H1 (cell line): ENCODE measurements around the gene KLC4. TPM values are rescaled to one million over a fixed set of nuclear protein-coding genes. Genes with fewer than 3 reads are reported as not detected.
A peak's percentile ranks its signal among the peaks of the same experiment; 100 is the strongest.

Experiments
- BACH1 ChIP-seq: IDR thresholded peaks from 2 replicates; pipeline ENCODE4 v1.6.1; 2012; ENCODE audit warnings: low read length, improper control_type of control experiment
- CBX5 ChIP-seq: fragments of 300-800, 300-1000 bp; sonication (generic); IDR thresholded peaks from 2 replicates; pipeline ENCODE4 v1.7.1; 2016; ENCODE audit warnings: antibody characterized with exemption, low read length, low read depth
- CBX8 ChIP-seq: fragments of 300-800, 300-1000 bp; sonication (generic); IDR thresholded peaks from 2 replicates; pipeline ENCODE4 v1.7.1; 2016; ENCODE audit warnings: low read depth, low read length, borderline replicate concordance
- CEBPB ChIP-seq: IDR thresholded peaks from 2 replicates; pipeline ENCODE4 v1.6.1; 2012; ENCODE audit warnings: low read depth, low read length
- CHD1 ChIP-seq: IDR thresholded peaks from 2 replicates; pipeline ENCODE4 v1.6.1; 2012; ENCODE audit warnings: low read depth, low read length, improper control_type of control experiment
- HDAC6 ChIP-seq: IDR thresholded peaks from one replicate; pipeline ENCODE4 v1.7.1; 2012; ENCODE audit warnings: low read depth, mild to moderate bottlenecking, inconsistent platforms, low read length, moderate library complexity
- KDM5A ChIP-seq: fragments of 200-600 bp; IDR thresholded peaks from 2 replicates; pipeline ENCODE4 v1.7.1; 2012; ENCODE audit warnings: mild to moderate bottlenecking, low read length, inconsistent platforms, mixed read lengths
- SIN3A ChIP-seq, 2 experiments: IDR thresholded peaks in 1 of 2; conservative IDR thresholded peaks in 1 of 2; 2 replicates each; pipeline ENCODE4 v1.6.1; 2011 to 2012; ENCODE audit warnings: low read length in 2 of 2, improper control_type of control experiment in 1 of 2, low read depth in 1 of 2, mild to moderate bottlenecking in 1 of 2
- SP1 ChIP-seq: IDR thresholded peaks from 2 replicates; pipeline ENCODE4 v1.6.1; 2011; ENCODE audit warnings: low read depth, low read length
- SP2 ChIP-seq: IDR thresholded peaks from 2 replicates; pipeline ENCODE4 v1.6.1; 2012; ENCODE audit warnings: mild to moderate bottlenecking, low read length, inconsistent platforms
- TAF1 ChIP-seq: IDR thresholded peaks from 2 replicates; pipeline ENCODE4 v1.6.1; 2011; ENCODE audit warnings: mild to moderate bottlenecking, low read depth, low read length
- TBP ChIP-seq: IDR thresholded peaks from 2 replicates; pipeline ENCODE4 v1.6.1; 2011; ENCODE audit warnings: low read depth, low read length, improper control_type of control experiment
- polyA plus RNA-seq, 7 experiments: library from polyadenylated mRNA; depleted of rRNA in 3 of 7; stranded (reverse) in 5 of 7; unstranded in 2 of 7; fragments of >200 nt in 5 of 7; fragments of 200-250 nt in 2 of 7; gene quantifications; 1 replicate in 5 of 7; 2 replicates in 1 of 7; 4 replicates in 1 of 7; pipeline versions ENCODE4 v1.2.1 to v1.2.3, GENCODE V29; 2011 to 2013; ENCODE audit warnings: missing spikeins in 2 of 7, mixed read lengths in 2 of 7
- total RNA-seq: library from RNA; stranded (reverse); fragmentation: NEBNext Ultra II Directional; extraction: Animal tissue kit (Norgen Biotek cat#: 25700); gene quantifications from 2 replicates; pipeline ENCODE4 v1.2.1, GENCODE V29; 2021
- TF ChIP-seq, protein P1 (sequence below): IDR thresholded peaks from 2 replicates; pipeline ENCODE4 v1.6.1; 2012; ENCODE audit warnings: low read length, inconsistent platforms
- TF ChIP-seq, protein P2 (sequence below): IDR thresholded peaks from 2 replicates; pipeline ENCODE4 v1.6.1; 2011; ENCODE audit warnings: low read length, improper control_type of control experiment

The KLC4 gene
- total and polyA plus RNA-seq, 2 of the 8 experiments (the other 6 are each of a cell fraction or from before 2014, with no cell fraction given), result 15.7 to 28.5 TPM

DNA sequence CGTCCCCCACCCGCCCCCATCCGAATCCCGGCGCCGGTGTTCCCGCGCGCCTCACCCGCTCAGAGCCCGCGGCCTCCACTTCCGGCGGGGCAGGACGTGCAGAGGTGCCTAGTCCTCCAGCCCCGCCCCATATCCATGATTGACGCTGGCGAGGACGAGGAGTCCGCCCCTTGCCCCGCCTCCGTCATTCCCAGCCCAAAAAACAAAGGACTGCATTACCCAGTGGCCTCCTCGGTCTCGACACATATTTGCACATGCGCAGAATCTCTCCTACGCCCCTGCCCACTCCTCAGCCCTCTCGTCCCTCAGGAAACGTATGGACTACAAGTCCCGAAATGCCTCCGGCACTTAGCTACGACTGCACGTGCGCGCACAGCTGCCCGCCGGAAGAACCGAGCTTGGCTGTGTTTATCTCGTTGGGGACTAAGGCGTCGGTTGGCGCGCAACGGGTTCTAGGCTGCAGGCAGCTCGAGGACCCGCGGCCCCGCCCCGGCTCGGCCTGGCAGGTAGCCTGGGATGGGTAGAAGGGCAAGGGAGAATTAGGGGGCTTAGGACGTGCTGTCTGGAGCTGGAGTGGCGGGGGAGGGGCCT, 45.5 kb upstream of the KLC4 start, which contains the start of the genes KLHDC3 and MEA1 (continued):
- TF ChIP-seq, protein P1, sequence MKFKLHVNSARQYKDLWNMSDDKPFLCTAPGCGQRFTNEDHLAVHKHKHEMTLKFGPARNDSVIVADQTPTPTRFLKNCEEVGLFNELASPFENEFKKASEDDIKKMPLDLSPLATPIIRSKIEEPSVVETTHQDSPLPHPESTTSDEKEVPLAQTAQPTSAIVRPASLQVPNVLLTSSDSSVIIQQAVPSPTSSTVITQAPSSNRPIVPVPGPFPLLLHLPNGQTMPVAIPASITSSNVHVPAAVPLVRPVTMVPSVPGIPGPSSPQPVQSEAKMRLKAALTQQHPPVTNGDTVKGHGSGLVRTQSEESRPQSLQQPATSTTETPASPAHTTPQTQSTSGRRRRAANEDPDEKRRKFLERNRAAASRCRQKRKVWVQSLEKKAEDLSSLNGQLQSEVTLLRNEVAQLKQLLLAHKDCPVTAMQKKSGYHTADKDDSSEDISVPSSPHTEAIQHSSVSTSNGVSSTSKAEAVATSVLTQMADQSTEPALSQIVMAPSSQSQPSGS, result no peak
- TF ChIP-seq SP2, result no peak
- TF ChIP-seq TBP, result no peak
- no peak; the same call in 1 of the 2 replicates for TF ChIP-seq SP1
- TF ChIP-seq, protein P2, sequence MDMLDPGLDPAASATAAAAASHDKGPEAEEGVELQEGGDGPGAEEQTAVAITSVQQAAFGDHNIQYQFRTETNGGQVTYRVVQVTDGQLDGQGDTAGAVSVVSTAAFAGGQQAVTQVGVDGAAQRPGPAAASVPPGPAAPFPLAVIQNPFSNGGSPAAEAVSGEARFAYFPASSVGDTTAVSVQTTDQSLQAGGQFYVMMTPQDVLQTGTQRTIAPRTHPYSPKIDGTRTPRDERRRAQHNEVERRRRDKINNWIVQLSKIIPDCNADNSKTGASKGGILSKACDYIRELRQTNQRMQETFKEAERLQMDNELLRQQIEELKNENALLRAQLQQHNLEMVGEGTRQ, result peak; percentile 62; the same call in 1 of the 2 replicates
- no peak for TF ChIP-seq CHD1
- no peak for TF ChIP-seq BACH1
- no peak for TF ChIP-seq HDAC6
- peak; percentile 84 to 98 for TF ChIP-seq SIN3A (conservative IDR thresholded peaks at IDR 0.05 in 1 of 2, IDR thresholded peaks at IDR 0.05 in 1 of 2; ENCODE audit: low read depth in 1 of 2, low read length in 2 of 2)
- no peak for TF ChIP-seq KDM5A
- TF ChIP-seq CBX8, result no peak
- TF ChIP-seq TAF1, result peak; percentile 67
- no peak for TF ChIP-seq CBX5
- no peak for TF ChIP-seq CEBPB
